ENCODE data around the gene ITPK1.
A peak's percentile ranks its signal among the peaks of the same experiment; 100 is the strongest.

Gene ITPK1

DNA sequence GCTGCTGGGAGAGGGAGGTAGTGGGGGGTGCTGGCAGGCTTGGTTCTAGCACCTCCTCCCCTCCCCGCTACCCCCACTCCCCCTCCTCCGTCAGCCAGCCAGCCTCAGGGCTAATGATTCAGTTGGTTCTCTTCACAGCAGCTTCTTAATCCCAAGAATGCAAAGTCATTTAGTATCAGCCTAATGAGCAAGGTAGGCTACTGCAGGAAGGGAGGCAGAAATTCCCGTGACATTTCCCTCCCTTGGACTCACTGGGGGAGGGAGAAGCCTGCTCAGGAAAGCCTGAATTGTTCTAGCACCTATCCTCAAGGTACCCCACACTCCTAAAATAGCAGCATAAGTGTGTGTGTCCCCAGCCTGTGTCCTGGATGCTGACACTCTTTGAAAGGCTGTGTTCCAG, 29.8 kb downstream of the ITPK1 start:
- Histone ChIP-seq H3K27ac (peak overlapping the region; percentile 83), H3K9me3 (ENCODE audit: low read depth, low read length) (no peaks in the 10 kb centered on the region), H3K9ac (ENCODE audit: insufficient read length) (peak overlapping the region; percentile 21), H3K36me3 (ENCODE audit: insufficient read depth, low read length) (no peaks in the 10 kb centered on the region), H3K4me3 (peak overlapping the region; percentile 64)
- TF ChIP-seq EZH2 (IDR thresholded peaks at IDR 0.05) (no peak), FOXP2 (optimal IDR thresholded peaks at IDR 0.05; ENCODE audit: control extremely low read depth, extremely low read length, insufficient read depth) (no peak), POLR2AphosphoS5 (IDR thresholded peaks at IDR 0.05; ENCODE audit: borderline replicate concordance, low read depth, low read length) (no peak)
- DNase-seq (ENCODE audit: low read depth, low spot score): peak; percentile 39

DNA sequence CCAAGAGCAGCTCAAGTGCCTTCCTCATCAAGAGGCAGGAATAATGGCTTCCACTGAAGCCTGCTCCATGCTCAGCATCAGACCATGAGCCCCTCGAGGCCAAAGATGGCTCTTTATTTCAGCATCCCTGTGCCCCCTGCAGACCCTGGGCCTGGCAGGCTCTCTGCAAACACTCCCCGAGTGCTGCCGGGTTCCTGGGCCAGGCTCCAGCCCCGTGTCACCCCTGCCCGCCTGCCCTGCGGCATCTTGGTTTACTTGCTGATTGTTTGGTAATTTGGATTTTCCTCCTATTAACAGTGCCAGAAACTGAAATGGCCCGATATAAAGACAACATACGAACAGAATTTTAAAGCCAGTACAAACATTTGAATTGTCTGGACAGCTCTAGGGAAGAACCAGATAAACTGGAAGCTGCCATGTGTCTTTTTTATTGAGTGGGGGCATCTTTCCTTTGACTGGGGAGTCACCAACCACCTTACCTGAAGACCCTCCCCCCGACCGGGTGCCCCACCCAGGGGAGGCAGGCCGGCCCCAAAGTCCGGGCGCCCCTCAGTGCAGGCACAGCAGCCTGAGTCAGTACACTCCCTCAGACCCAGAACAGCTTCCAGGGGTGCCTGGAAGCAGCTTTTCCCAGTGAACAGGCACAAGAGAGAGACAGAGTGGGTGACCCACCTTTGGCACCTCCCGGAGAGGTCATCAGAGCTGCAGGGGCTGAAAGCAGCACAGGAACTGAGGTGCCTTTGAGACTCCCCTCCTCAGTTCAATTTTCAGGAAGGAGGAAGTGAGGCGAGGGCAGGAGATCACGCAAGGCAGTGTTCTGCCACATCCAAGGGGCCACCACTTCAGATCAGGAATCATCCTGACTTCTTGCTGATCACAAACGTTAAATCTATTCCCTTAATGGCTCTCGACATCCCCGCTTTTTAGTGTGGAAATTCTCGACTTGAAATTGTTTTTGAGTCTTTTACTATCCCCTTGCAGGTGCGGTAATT, 30.6 kb downstream of the ITPK1 start:
- Histone ChIP-seq H3K27ac (peak overlapping the region; percentile 83), H3K4me3 (peak overlapping the region; percentile 64), H3K9me3 (ENCODE audit: low read depth, low read length) (no peaks in the 10 kb centered on the region), H3K36me3 (ENCODE audit: insufficient read depth, low read length) (no peaks in the 10 kb centered on the region), H3K9ac (ENCODE audit: insufficient read length) (peak overlapping the region; percentile 15)
- TF ChIP-seq FOXP2 (optimal IDR thresholded peaks at IDR 0.05; ENCODE audit: control extremely low read depth, extremely low read length, insufficient read depth) (no peak), POLR2AphosphoS5 (IDR thresholded peaks at IDR 0.05; ENCODE audit: borderline replicate concordance, low read depth, low read length) (no peak), EZH2 (IDR thresholded peaks at IDR 0.05) (no peak)
- no peak for DNase-seq (ENCODE audit: low read depth, low spot score)

DNA sequence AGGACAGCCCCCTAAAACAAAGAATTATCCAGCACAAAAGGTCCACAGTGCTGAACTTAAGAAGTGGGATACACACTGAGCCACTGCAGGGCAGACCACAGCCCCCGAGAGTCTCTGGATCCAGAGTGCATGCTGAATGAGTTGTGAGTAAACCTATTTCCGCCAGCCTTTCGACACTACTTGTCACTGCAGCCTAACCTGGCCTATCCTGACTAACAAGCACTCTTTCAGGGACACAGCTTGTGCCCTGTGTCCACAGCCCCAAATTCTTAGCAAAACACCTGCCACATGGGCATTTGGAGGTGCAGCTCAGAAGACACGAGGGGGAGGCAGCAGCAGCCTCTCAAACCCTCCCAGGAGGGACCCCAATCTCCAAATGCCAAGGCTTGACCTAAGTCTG, 31.3 kb downstream of the ITPK1 start:
- H3K27ac ChIP-seq: no peak overlapping the region

DNA sequence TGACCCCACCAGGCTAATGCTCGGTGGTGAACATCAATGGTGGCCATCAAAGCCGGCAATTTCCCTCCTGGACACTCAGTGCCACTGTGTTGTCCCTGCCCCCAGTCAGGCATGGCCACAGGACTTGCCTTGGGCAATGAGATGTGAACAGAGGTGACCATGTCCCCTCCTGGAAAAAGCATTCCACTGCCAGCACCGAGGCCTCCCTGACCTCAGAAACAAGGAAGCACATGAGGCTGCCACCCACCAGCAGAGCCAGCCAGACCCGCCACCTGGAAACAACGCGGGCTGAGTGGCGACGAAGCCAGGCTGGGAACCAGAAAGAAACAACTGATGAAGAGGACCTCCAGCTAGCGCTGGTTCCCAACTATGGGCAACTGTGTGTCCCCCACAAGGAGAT, 31.8 kb downstream of the ITPK1 start:
- no peaks in the 10 kb centered on the region for H3K36me3 ChIP-seq (ENCODE audit: insufficient read depth, low read length)
- TF ChIP-seq POLR2AphosphoS5 (IDR thresholded peaks at IDR 0.05; ENCODE audit: borderline replicate concordance, low read depth, low read length) (no peak), EZH2 (IDR thresholded peaks at IDR 0.05) (no peak), FOXP2 (optimal IDR thresholded peaks at IDR 0.05; ENCODE audit: control extremely low read depth, extremely low read length, insufficient read depth) (no peak)
- H3K4me3 ChIP-seq: no peak overlapping the region
- no peak overlapping the region for H3K9ac ChIP-seq (ENCODE audit: insufficient read length)
- no peak for DNase-seq (ENCODE audit: low read depth, low spot score)
- H3K9me3 ChIP-seq (ENCODE audit: low read depth, low read length): no peaks in the 10 kb centered on the region
- no peak overlapping the region for H3K27ac ChIP-seq

More for the DNA sequence above, 31.3 kb downstream of the ITPK1 start:
- TF ChIP-seq EZH2 (IDR thresholded peaks at IDR 0.05) (no peak), POLR2AphosphoS5 (IDR thresholded peaks at IDR 0.05; ENCODE audit: borderline replicate concordance, low read depth, low read length) (no peak), FOXP2 (optimal IDR thresholded peaks at IDR 0.05; ENCODE audit: control extremely low read depth, extremely low read length, insufficient read depth) (no peak)
- no peak for DNase-seq (ENCODE audit: low read depth, low spot score)
- Histone ChIP-seq H3K9ac (ENCODE audit: insufficient read length) (no peak overlapping the region), H3K36me3 (ENCODE audit: insufficient read depth, low read length) (no peaks in the 10 kb centered on the region), H3K4me3 (no peak overlapping the region), H3K9me3 (ENCODE audit: low read depth, low read length) (no peaks in the 10 kb centered on the region)

DNA sequence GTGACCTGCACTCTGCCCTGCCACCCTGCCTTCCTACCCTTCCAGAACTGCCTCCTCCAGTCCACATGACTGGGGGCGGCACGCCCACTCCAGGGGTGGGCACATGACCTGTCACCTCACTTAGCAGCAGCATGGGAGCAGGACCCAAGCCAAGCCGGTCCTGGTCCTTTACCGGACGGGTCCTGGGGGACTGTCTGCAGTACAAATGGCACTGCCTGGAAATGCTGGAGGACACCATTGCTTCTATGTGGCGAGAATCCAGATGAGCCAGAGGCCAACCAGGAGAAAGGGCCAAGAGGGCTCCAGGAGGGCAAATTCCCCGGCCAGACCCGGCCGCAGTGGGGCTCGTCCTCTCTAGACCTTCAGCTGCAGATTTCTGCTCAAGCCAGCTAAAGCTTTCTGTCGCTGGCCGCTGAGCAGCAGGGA, 33.1 kb downstream of the ITPK1 start:
- no peak for DNase-seq (ENCODE audit: low read depth, low spot score)
- no peak overlapping the region for H3K4me3 ChIP-seq
- H3K9ac ChIP-seq (ENCODE audit: insufficient read length): no peak overlapping the region
- H3K9me3 ChIP-seq (ENCODE audit: low read depth, low read length): no peaks in the 10 kb centered on the region
- no peak overlapping the region for H3K27ac ChIP-seq
- no peak for TF ChIP-seq EZH2 (IDR thresholded peaks at IDR 0.05)
- TF ChIP-seq FOXP2 (optimal IDR thresholded peaks at IDR 0.05; ENCODE audit: control extremely low read depth, extremely low read length, insufficient read depth): no peak
- TF ChIP-seq POLR2AphosphoS5 (IDR thresholded peaks at IDR 0.05; ENCODE audit: borderline replicate concordance, low read depth, low read length): no peak
- no peaks in the 10 kb centered on the region for H3K36me3 ChIP-seq (ENCODE audit: insufficient read depth, low read length)

DNA sequence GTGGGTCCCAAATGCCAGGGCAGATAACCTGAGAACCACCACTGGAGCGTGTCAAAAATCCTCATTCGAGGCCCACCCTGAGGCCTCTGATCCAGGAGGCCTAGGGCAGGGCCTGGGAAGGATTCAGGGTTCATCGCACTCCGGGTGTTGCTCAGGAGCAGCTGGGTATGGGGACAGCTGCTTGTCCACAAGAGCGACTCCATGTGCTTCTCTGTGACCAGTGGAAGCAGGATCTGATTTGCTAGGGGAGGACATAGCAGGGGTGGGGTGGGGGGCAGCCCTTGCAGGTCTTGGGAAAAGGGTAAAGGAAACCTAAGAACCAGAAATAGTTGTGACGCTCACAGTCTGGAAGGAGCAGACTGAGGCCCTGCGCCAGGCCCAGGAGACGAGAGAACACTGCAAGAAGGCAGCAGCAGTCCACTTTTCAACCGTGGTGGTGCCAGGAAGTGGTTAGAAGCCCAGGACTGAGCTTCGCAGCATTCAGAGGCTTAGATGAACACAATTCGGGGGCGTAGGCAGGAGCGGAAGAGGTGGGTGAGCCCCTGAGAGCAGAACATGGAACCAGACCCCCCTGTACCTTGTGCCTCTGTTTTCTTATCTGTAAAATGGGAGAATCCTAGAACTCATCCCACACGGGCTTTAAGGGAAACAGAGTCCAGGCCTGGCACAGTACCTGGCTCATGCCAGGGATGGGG, 33.7 kb downstream of the ITPK1 start:
- Histone ChIP-seq H3K9ac (ENCODE audit: insufficient read length) (no peak overlapping the region), H3K4me3 (no peak overlapping the region), H3K27ac (no peak overlapping the region), H3K36me3 (ENCODE audit: insufficient read depth, low read length) (no peaks in the 10 kb centered on the region), H3K9me3 (ENCODE audit: low read depth, low read length) (no peaks in the 10 kb centered on the region)
- DNase-seq (ENCODE audit: low read depth, low spot score): no peak
- TF ChIP-seq POLR2AphosphoS5 (IDR thresholded peaks at IDR 0.05; ENCODE audit: borderline replicate concordance, low read depth, low read length) (no peak), EZH2 (IDR thresholded peaks at IDR 0.05) (no peak), FOXP2 (optimal IDR thresholded peaks at IDR 0.05; ENCODE audit: control extremely low read depth, extremely low read length, insufficient read depth) (no peak)

DNA sequence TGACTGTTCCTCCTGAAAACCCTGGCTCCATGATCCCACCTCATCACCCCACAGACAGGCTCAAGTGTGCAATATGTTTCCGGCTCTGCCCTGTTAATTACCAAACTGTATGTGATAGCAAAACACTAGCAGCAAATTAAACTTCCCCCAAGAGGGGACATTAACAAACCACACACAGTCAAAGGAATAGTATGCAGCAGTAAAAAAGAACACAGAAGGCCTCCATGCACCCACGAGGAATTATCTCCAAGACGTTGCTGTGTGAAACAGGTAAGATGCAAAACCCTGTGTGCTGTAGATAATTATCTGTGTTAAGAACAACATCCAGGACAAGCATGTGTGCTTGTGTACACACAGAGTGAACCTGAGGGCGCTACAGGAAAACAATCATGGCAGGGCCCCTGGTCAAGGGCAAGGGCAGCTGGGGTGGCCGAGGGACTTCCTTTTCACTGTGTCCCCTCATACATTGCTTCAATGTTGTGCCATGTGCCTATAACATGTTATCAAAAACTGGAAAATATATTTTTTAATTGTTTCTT, 35.8 kb downstream of the ITPK1 start:
- no peaks in the 10 kb centered on the region for H3K36me3 ChIP-seq (ENCODE audit: insufficient read depth, low read length)
- no peak for TF ChIP-seq EZH2 (IDR thresholded peaks at IDR 0.05)
- TF ChIP-seq FOXP2 (optimal IDR thresholded peaks at IDR 0.05; ENCODE audit: control extremely low read depth, extremely low read length, insufficient read depth): no peak
- TF ChIP-seq POLR2AphosphoS5 (IDR thresholded peaks at IDR 0.05; ENCODE audit: borderline replicate concordance, low read depth, low read length): no peak
- no peak overlapping the region for H3K4me3 ChIP-seq
- H3K9me3 ChIP-seq (ENCODE audit: low read depth, low read length): no peaks in the 10 kb centered on the region
- no peak overlapping the region for H3K9ac ChIP-seq (ENCODE audit: insufficient read length)
- DNase-seq (ENCODE audit: low read depth, low spot score): no peak
- H3K27ac ChIP-seq: no peak overlapping the region

DNA sequence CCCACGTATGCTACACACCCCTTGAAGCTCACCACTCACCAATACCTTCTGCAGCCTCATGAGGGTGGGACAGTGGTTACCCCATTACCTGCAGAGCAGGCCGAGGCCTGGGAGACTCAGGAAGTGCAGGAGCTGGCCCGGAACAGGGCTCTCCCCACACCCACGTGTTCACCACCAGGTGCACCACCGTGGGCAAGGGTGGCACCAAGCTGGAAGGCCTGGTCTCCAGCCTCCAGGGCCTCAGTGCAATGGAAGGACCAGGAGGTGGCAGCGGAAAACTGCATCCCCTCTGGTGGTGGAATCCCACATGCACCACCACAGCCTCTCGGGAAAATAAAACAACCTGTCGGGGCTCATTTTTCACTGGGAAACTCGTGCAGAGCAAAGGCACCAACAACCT, 36.4 kb downstream of the ITPK1 start:
- H3K36me3 ChIP-seq (ENCODE audit: insufficient read depth, low read length): no peaks in the 10 kb centered on the region

More for the DNA sequence above, 36.4 kb downstream of the ITPK1 start:
- H3K9me3 ChIP-seq (ENCODE audit: low read depth, low read length): no peaks in the 10 kb centered on the region
- no peak overlapping the region for H3K4me3 ChIP-seq
- no peak for TF ChIP-seq POLR2AphosphoS5 (IDR thresholded peaks at IDR 0.05; ENCODE audit: borderline replicate concordance, low read depth, low read length)
- no peak for TF ChIP-seq FOXP2 (optimal IDR thresholded peaks at IDR 0.05; ENCODE audit: control extremely low read depth, extremely low read length, insufficient read depth)
- TF ChIP-seq EZH2 (IDR thresholded peaks at IDR 0.05): no peak
- DNase-seq (ENCODE audit: low read depth, low spot score): no peak
- no peak overlapping the region for H3K27ac ChIP-seq
- no peak overlapping the region for H3K9ac ChIP-seq (ENCODE audit: insufficient read length)

All from SK-N-MC (cell line).